GM19467 (cell line): ENCODE results near the gene ANO1.
"Not testable (repeated sequence)": the region's sequence is repeated elsewhere in the genome, so short reads cannot be mapped to it uniquely, and the experiment has no call there.

Experiments
- ATAC-seq: cut with Tn5 transposase; IDR thresholded peaks from one replicate; pipeline ENCODE4 v1.9.1; 2021; ENCODE audit warnings: mild to moderate bottlenecking, moderate library complexity; ENCODE audit not compliant: unreplicated experiment

The ANO1 gene

GRCh38 chr11:70205049-70205725, 127.1 kb downstream of the ANO1 start:
- ATAC-seq: no peak

- no peak for ATAC-seq
These were observed 127.6 kb downstream of the ANO1 start for GRCh38 chr11:70205766-70206165.

GRCh38 chr11:70206226-70206981, 128.3 kb downstream of the ANO1 start:
- ATAC-seq: no peak

- ATAC-seq: no peak
These were observed 128.9 kb downstream of the ANO1 start for GRCh38 chr11:70206982-70207376.

- no peak for ATAC-seq
These were observed 129.5 kb downstream of the ANO1 start for GRCh38 chr11:70207531-70208131.

- no peak for ATAC-seq
These were observed 131.3 kb downstream of the ANO1 start for GRCh38 chr11:70209391-70209912.

GRCh38 chr11:70210051-70210501, 132.0 kb downstream of the ANO1 start:
- no peak for ATAC-seq

- no peak for ATAC-seq
These were observed 132.4 kb downstream of the ANO1 start for GRCh38 chr11:70210530-70210929.

DNA sequence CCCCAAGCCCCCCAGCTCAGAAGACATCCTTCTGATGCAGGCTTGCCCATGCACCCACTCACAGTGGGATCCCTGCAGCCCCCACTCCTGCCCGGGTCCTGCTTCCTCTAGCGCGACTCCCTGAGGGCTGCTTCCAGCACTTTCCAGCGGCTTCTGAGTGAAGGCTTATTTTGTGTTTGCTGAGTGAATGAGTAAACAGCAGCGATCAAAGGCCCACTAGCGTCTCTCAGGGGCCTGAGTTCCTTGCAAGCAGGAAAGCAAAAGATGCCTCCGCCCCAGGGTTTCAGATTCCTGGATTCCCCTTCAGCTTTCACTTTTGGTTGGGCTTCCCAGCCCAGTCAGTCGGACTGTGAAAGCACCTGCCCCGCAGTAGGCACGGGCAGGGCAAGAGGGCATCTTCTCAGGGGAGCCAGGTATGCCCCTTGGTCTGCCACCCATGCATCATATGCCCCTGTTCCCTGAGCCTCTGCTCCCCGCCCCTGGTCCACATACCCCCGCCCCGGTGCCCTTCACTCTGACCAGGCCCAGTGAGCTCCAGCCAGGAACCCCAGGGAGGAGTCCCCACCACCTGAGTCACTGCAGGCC, 134.2 kb downstream of the ANO1 start:
- no peak for ATAC-seq

DNA sequence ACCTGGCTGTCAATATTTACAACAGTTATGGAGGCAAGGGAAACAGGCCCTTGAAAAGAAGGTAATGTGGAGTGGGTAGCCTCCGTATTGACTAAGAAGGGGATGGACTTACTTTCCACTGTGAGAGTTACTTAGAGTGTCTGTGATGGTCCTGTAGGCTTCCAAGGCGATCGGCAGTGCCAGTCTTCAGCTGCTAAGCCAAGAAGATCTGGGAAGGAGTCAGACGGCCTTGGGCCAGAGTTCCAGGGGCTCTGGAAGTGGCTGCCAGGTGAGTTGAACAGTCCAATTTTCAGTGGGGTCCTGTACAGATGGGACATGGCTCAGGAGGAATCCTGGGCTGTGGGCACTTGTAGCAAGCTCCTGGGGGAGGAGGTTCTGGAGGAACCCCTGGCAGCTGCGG, 139.3 kb downstream of the ANO1 start:
- ATAC-seq: not testable (repeated sequence)

- ATAC-seq: not testable (repeated sequence)
These were observed 140.0 kb downstream of the ANO1 start for GRCh38 chr11:70218076-70218475.

DNA sequence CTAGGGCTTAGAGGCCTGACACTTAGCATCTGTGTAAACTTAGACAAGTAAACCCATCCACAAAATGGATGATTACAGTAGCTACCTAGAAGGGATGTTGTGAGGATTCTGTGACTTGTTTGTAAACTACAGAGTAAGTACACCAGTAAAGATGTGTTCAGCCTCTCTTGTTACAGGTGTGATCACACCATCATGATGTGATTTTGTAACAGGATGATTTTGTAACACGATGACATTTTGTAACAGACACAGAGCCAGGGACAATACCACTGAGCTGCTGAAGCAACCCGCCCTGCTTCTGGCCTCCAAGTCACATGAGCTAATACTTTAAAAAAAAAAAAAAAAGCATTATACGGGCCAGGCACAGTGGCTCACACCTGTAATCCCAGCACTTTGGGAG, 142.0 kb downstream of the ANO1 start:
- no peak for ATAC-seq

DNA sequence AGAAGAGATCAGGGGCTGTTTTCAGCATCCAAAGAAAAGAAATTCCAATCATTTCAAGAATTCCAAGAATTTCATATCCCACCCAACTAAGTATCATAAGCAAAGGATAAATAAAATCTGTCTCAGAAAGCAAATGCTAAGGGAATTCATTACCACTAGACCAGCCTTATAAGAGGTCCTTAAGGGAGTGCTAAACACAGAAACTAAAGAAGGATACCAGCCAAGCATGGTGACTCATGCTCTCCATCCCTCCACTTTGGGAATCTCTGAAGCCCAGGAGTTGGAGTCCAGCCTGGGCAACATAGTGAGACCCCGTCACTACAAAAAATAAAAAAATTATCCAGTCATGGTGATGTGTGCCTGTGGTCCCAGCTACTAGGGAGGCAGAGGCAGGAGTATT, 142.8 kb downstream of the ANO1 start:
- no peak for ATAC-seq

DNA sequence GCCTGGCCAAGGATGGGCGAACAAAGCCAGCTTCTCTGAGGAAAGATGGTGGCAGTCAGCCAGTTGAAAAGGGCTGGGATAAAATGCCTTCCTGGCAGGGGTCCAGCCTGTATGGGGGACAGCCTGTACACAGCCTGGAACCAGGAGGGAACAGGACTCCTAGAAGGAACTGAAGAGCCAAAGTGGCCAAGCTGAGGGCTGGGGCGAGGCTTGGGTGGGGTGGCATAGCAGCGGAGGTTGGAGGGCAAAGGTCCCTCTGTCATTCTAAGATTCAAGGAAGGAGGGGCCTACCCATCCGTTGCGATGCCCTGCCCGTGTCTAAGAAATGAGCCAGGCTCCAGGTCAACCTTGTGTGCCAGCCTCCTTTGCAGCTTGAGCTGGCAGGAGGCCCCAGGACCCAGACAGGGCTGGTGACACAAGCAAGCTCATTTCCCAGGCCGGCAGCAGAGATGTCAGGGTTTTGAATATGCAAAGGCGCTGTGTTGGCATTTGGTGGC, 147.6 kb downstream of the ANO1 start:
- ATAC-seq: no peak

- no peak for ATAC-seq
These were observed 148.1 kb downstream of the ANO1 start for GRCh38 chr11:70226183-70226582.

GRCh38 chr11:70226967-70227366, 148.8 kb downstream of the ANO1 start:
- no peak for ATAC-seq

GRCh38 chr11:70229737-70230136, 151.6 kb downstream of the ANO1 start:
- ATAC-seq: no peak

GRCh38 chr11:70230151-70230839, 152.2 kb downstream of the ANO1 start:
- ATAC-seq: no peak

GRCh38 chr11:70230840-70231710, 153.0 kb downstream of the ANO1 start:
- ATAC-seq: no peak

DNA sequence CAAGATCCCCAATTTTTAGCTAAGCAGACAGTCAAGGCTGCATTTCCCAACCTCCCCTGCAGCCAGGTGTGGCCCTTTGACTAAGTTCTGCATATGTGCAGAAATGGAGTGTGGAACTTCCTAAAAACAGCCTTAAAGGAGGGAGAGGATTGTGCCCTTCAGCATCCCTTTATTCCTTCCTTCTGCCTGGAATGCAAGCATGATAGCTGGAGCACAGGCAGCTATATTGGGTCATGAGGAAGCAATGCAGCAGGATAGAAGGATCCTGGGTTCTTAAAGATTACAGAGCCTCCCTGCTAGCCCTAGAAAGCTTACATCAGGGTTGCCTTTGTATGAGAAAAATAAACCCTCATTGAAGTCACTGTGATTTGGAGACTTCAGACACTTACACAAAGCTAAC, 154.9 kb downstream of the ANO1 start:
- no peak for ATAC-seq
